Stimulated activated CD4-positive, alpha-beta T cell treated with anti-CD3 and anti-CD28 coated beads, Interleukin-4, amount 100 ng/mL, for 24 hours (primary cell): ENCODE results near the gene CPNE6.

Experiments
- DNase-seq: peaks from one replicate; pipeline ENCODE4 v3.0.0-alpha.2; 2020

CPNE6 gene

GRCh38 chr14:24055971-24056799 lies 15.2 kb upstream of the CPNE6 start:
- no peak for DNase-seq

GRCh38 chr14:24056800-24057184 lies 14.6 kb upstream of the CPNE6 start:
- no peak for DNase-seq

- DNase-seq = no peak
These were observed 14.1 kb upstream of the CPNE6 start for GRCh38 chr14:24057271-24057670.

- DNase-seq = no peak
These were observed 13.5 kb upstream of the CPNE6 start for GRCh38 chr14:24057867-24058259.

GRCh38 chr14:24058260-24058950 lies 13.0 kb upstream of the CPNE6 start:
- DNase-seq = no peak

GRCh38 chr14:24058951-24059475 lies 12.3 kb upstream of the CPNE6 start:
- DNase-seq = no peak

GRCh38 chr14:24059841-24060388 lies 11.4 kb upstream of the CPNE6 start:
- DNase-seq = no peak

GRCh38 chr14:24060443-24060842 lies 10.9 kb upstream of the CPNE6 start:
- no peak for DNase-seq

- DNase-seq = no peak
These were observed 10.1 kb upstream of the CPNE6 start for GRCh38 chr14:24060984-24061913.

GRCh38 chr14:24062216-24062980 lies 9.0 kb upstream of the CPNE6 start:
- no peak for DNase-seq

- no peak for DNase-seq
These were observed 8.0 kb upstream of the CPNE6 start for GRCh38 chr14:24063263-24063836.

- DNase-seq = no peak
These were observed 7.1 kb upstream of the CPNE6 start for GRCh38 chr14:24064091-24064795.

- DNase-seq = no peak
These were observed 6.5 kb upstream of the CPNE6 start for GRCh38 chr14:24064856-24065255.

GRCh38 chr14:24065408-24065807 lies 6.0 kb upstream of the CPNE6 start:
- no peak for DNase-seq

- no peak for DNase-seq
These were observed 4.7 kb upstream of the CPNE6 start for GRCh38 chr14:24066496-24067132.

GRCh38 chr14:24067133-24068082 lies 4.0 kb upstream of the CPNE6 start:
- no peak for DNase-seq

GRCh38 chr14:24068711-24069410 lies 2.5 kb upstream of the CPNE6 start:
- DNase-seq = no peak

- DNase-seq = no peak
These were observed 2.0 kb upstream of the CPNE6 start for GRCh38 chr14:24069411-24069735.
